GM23338 (cell line): ENCODE results near the gene FFAR2. TPM values are rescaled to one million over a fixed set of nuclear protein-coding genes. Genes with fewer than 3 reads are reported as not detected.

Experiments
- ATAC-seq: fragments of 200-7000 bp; cut with Tn5 transposase; 3 replicates; pipeline ENCODE4 v1.9.1; 2020
- DNase-seq: peaks from one replicate; pipeline ENCODE4 v3.0.0-alpha.2; 2015; ENCODE audit warnings: low spot score
- H2AFZ ChIP-seq: fragments of 200-600 bp; sonication (generic); 2 replicates; pipeline ENCODE4 v1.8.0; 2016; ENCODE audit warnings: antibody characterized with exemption, mild to moderate bottlenecking, moderate library complexity
- H3F3A ChIP-seq: fragments of 200-600 bp; sonication (generic); replicated peaks from 2 replicates; pipeline ENCODE4 v1.8.0; 2017; ENCODE audit warnings: antibody characterized with exemption, mixed run types, low read depth
- H3K27ac ChIP-seq: fragments of 200-600 bp; sonication (generic); 2 replicates; pipeline ENCODE4 v1.6.1; 2016; ENCODE audit warnings: low read depth
- H3K27me3 ChIP-seq: fragments of 200-600 bp; sonication (generic); 2 replicates; pipeline ENCODE4 v1.8.0; 2016; ENCODE audit warnings: mild to moderate bottlenecking, mixed run types, moderate library complexity; ENCODE audit not compliant: insufficient read depth
- H3K36me3 ChIP-seq: fragments of 200-600 bp; sonication (generic); 2 replicates; pipeline ENCODE4 v1.8.0; 2016; ENCODE audit warnings: mild to moderate bottlenecking; ENCODE audit not compliant: insufficient read depth
- H3K4me1 ChIP-seq: fragments of 200-600 bp; sonication (generic); 2 replicates; pipeline ENCODE4 v1.8.0; 2016; ENCODE audit warnings: mild to moderate bottlenecking, moderate library complexity; ENCODE audit not compliant: insufficient read depth
- H3K4me2 ChIP-seq: fragments of 200-600 bp; sonication (generic); 2 replicates; pipeline ENCODE4 v1.7.1; 2017; ENCODE audit warnings: mixed run types
- H3K4me3 ChIP-seq: fragments of 200-600 bp; sonication (generic); 2 replicates; pipeline ENCODE4 v1.6.1; 2016; ENCODE audit warnings: mixed run types
- H3K79me2 ChIP-seq: fragments of 200-600 bp; sonication (generic); replicated peaks from 2 replicates; pipeline ENCODE4 v1.8.0; 2017; ENCODE audit warnings: mild to moderate bottlenecking; ENCODE audit not compliant: insufficient read depth
- H3K9me2 ChIP-seq: fragments of 200-600 bp; sonication (generic); 2 replicates; pipeline ENCODE4 v1.8.0; 2017; ENCODE audit not compliant: insufficient read depth
- H4K20me1 ChIP-seq: fragments of 200-600 bp; sonication (generic); replicated peaks from 2 replicates; pipeline ENCODE4 v1.8.0; 2017; ENCODE audit warnings: mild to moderate bottlenecking; ENCODE audit not compliant: insufficient read depth
- H3K27ac Mint-ChIP-seq: 2 replicates; pipeline ENCODE4 v1.8.0; 2020; ENCODE audit warnings: inconsistent platforms, mild to moderate bottlenecking, moderate library complexity, mixed read lengths
- H3K27me3 Mint-ChIP-seq: 3 replicates; pipeline ENCODE4 v1.8.0; 2022; ENCODE audit warnings: low read depth, mild to moderate bottlenecking, moderate library complexity, mixed read lengths, inconsistent platforms; ENCODE audit not compliant: insufficient read depth, poor library complexity
- H3K36me3 Mint-ChIP-seq: 3 replicates; pipeline ENCODE4 v1.8.0; 2021; ENCODE audit warnings: low read depth, mild to moderate bottlenecking, inconsistent platforms, moderate library complexity, mixed read lengths
- H3K4me1 Mint-ChIP-seq: 3 replicates; pipeline ENCODE4 v1.8.0; 2020; ENCODE audit warnings: mild to moderate bottlenecking, inconsistent platforms, mixed read lengths
- H3K4me3 Mint-ChIP-seq: 3 replicates; pipeline ENCODE4 v1.8.0; 2021; ENCODE audit warnings: moderate library complexity, mild to moderate bottlenecking, inconsistent platforms, mixed read lengths
- H3K9me3 Mint-ChIP-seq: 3 replicates; pipeline ENCODE4 v1.8.0; 2020; ENCODE audit warnings: moderate library complexity, mild to moderate bottlenecking, inconsistent platforms, mixed read lengths
- CREB1 ChIP-seq: fragments of 250-450 bp; sonication (Bioruptor Pico); IDR thresholded peaks from 2 replicates; pipeline ENCODE4 v1.5.0; 2020; ENCODE audit warnings: low read depth, mild to moderate bottlenecking, moderate library complexity
- EZH2 ChIP-seq: fragments of 200-600 bp; sonication (generic); IDR thresholded peaks from one replicate; pipeline ENCODE4 v1.8.0; 2017; ENCODE audit warnings: antibody characterized with exemption, mild to moderate bottlenecking, low read depth; ENCODE audit not compliant: unreplicated experiment
- JUNB ChIP-seq: IDR thresholded peaks from one replicate; pipeline ENCODE4 v1.6.1; 2016; ENCODE audit warnings: antibody characterized with exemption; ENCODE audit not compliant: unreplicated experiment
- NANOG ChIP-seq: IDR thresholded peaks from 2 replicates; pipeline ENCODE4 v1.6.1; 2016; ENCODE audit warnings: antibody characterized with exemption, borderline replicate concordance
- POLR2AphosphoS5 ChIP-seq: IDR thresholded peaks from 2 replicates; pipeline ENCODE4 v1.6.1; 2016; ENCODE audit warnings: antibody characterized with exemption, low read depth
- STAT1 ChIP-seq: IDR thresholded peaks from one replicate; pipeline ENCODE4 v1.6.1; 2016; ENCODE audit warnings: antibody characterized with exemption; ENCODE audit not compliant: unreplicated experiment
- ZNF114 ChIP-seq: fragments of 250-450 bp; sonication (Bioruptor Pico); IDR thresholded peaks from 2 replicates; pipeline ENCODE4 v1.5.0; 2020; ENCODE audit warnings: mild to moderate bottlenecking, moderate library complexity
- ZNF331 ChIP-seq: fragments of 250-450 bp; sonication (Bioruptor Pico); IDR thresholded peaks from 2 replicates; pipeline ENCODE4 v1.5.0; 2020; ENCODE audit warnings: low read depth, mild to moderate bottlenecking, moderate library complexity
- polyA plus RNA-seq: library from polyadenylated mRNA; unstranded; fragments of >200 nt; fragmentation: Nextera tagmentation; extraction: Ambion mirVana; gene quantifications from 2 replicates; pipeline ENCODE4 v1.2.1, GENCODE V29; 2016
- total RNA-seq: library from RNA; depleted of rRNA; stranded (reverse); fragments of >200 nt; shearing (Covaris generic); gene quantifications from 2 replicates; pipeline ENCODE4 v1.2.3, GENCODE V29; 2014
- TF ChIP-seq, protein P1 (sequence below), 2 experiments: fragments of 200-600 bp in 1 of 2; sonication (generic) in 1 of 2; conservative IDR thresholded peaks; 2 replicates each; pipeline versions ENCODE4 v1.5.1 to v1.6.1; 2016 to 2017; ENCODE audit warnings: antibody characterized with exemption in 2 of 2, low read depth in 2 of 2, mild to moderate bottlenecking in 2 of 2, moderate library complexity in 1 of 2
- TF ChIP-seq, protein P2 (sequence below): IDR thresholded peaks from one replicate; pipeline ENCODE4 v1.6.1; 2018; ENCODE audit warnings: antibody characterized with exemption; ENCODE audit not compliant: unreplicated experiment
- TF ChIP-seq, protein P3 (sequence below): fragments of 250-450 bp; sonication (Bioruptor Pico); IDR thresholded peaks from 2 replicates; pipeline ENCODE4 v1.5.0; 2020; ENCODE audit warnings: mild to moderate bottlenecking, moderate library complexity

FFAR2 gene
- total and polyA plus RNA-seq, 2 experiments from 2014 or later: not detected

DNA sequence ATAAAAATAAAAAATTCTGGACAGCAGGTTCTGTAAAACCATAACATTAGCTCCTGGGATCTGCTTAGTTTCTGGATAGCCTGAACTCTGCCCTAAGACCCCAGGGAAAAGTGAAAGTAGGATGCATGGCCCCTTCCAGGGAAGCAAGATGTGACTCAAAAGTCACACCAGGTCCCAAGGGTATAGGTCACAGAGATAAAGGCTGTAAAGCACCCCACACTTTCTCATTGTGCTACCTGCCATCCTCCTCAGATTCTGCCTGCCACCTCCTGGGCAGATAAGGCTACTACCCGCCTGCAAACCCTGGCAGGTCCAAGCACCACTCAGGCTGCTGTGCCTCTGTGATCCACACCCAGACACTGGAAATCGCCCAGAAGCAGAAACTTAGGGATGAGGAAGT is 20.6 kb downstream of the FFAR2 start:
- peak; percentile 99 for ATAC-seq
- Mint-ChIP-seq H3K27ac (no peak overlapping the region), H3K27me3 (peaks cover 14% of the 10 kb centered on the region), H3K4me1 (peaks cover 9% of the 10 kb centered on the region; the same call in 2 of the 3 replicates), H3K9me3 (no peaks in the 10 kb centered on the region), H3K36me3 (no peaks in the 10 kb centered on the region), H3K4me3 (no peak overlapping the region)
- TF ChIP-seq, protein P1, sequence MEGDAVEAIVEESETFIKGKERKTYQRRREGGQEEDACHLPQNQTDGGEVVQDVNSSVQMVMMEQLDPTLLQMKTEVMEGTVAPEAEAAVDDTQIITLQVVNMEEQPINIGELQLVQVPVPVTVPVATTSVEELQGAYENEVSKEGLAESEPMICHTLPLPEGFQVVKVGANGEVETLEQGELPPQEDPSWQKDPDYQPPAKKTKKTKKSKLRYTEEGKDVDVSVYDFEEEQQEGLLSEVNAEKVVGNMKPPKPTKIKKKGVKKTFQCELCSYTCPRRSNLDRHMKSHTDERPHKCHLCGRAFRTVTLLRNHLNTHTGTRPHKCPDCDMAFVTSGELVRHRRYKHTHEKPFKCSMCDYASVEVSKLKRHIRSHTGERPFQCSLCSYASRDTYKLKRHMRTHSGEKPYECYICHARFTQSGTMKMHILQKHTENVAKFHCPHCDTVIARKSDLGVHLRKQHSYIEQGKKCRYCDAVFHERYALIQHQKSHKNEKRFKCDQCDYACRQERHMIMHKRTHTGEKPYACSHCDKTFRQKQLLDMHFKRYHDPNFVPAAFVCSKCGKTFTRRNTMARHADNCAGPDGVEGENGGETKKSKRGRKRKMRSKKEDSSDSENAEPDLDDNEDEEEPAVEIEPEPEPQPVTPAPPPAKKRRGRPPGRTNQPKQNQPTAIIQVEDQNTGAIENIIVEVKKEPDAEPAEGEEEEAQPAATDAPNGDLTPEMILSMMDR (conservative IDR thresholded peaks at IDR 0.05; ENCODE audit: low read depth in 2 of 2): peak; percentile 70 to 84
- no peak for TF ChIP-seq JUNB
- H3K9me2 ChIP-seq: no peaks in the 10 kb centered on the region
- H3K36me3 ChIP-seq: no peaks in the 10 kb centered on the region
- H3K4me2 ChIP-seq: no peak overlapping the region
- H3K4me1 ChIP-seq: peaks cover 9% of the 10 kb centered on the region; the same call in 1 of the 2 replicates
- no peaks in the 10 kb centered on the region for H3F3A ChIP-seq
- peak; percentile 77 for DNase-seq
- H3K4me3 ChIP-seq: no peak overlapping the region
- no peaks in the 10 kb centered on the region for H4K20me1 ChIP-seq
- H3K27ac ChIP-seq: no peak overlapping the region
- no peaks in the 10 kb centered on the region for H3K27me3 ChIP-seq
- H3K79me2 ChIP-seq: no peaks in the 10 kb centered on the region
- peak overlapping the region; percentile 38; the same call in 1 of the 2 replicates for H2AFZ ChIP-seq

DNA sequence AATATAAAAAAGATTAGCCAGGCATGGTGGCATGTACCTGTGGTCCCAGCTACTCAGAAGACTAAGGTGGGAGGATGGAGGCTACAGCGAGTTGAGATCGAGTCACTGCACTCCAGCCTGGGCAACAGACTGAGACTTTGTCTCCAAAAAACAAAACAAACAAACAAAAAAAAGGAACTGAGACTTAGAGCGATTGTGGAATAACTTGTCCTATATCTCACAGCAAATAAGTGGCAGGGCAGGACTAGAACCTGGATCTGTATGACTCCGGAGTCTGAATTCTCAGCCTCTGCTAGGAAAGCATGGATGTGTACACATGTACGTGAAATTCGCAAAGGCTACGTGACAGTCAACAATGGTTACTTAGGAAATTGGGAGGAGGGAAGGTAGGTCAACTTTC is 22.1 kb downstream of the FFAR2 start:
- H2AFZ ChIP-seq: peak overlapping the region; percentile 86; the same call in 1 of the 2 replicates
- H3K27ac Mint-ChIP-seq: no peak overlapping the region
- DNase-seq (no peak), ATAC-seq (no peak)
- peaks cover 9% of the 10 kb centered on the region; the same call in 2 of the 3 replicates for H3K4me1 Mint-ChIP-seq
- no peak overlapping the region for H3K4me2 ChIP-seq
- H3K4me3 Mint-ChIP-seq: no peak overlapping the region
- no peak overlapping the region for H3K4me3 ChIP-seq
- no peaks in the 10 kb centered on the region for H3K36me3 ChIP-seq
- H3K27ac ChIP-seq: no peak overlapping the region
- peaks cover 9% of the 10 kb centered on the region; the same call in 1 of the 2 replicates for H3K4me1 ChIP-seq
- H3K27me3 Mint-ChIP-seq: peaks cover 17% of the 10 kb centered on the region
- no peaks in the 10 kb centered on the region for H3K27me3 ChIP-seq
- no peaks in the 10 kb centered on the region for H3K9me3 Mint-ChIP-seq
- no peaks in the 10 kb centered on the region for H3K36me3 Mint-ChIP-seq
- H3F3A ChIP-seq: no peaks in the 10 kb centered on the region
- H3K9me2 ChIP-seq: no peaks in the 10 kb centered on the region
- no peaks in the 10 kb centered on the region for H3K79me2 ChIP-seq
- H4K20me1 ChIP-seq: no peaks in the 10 kb centered on the region
- TF ChIP-seq STAT1: no peak
- no peak for TF ChIP-seq NANOG
- TF ChIP-seq POLR2AphosphoS5: no peak
- TF ChIP-seq JUNB: no peak
- no peak for TF ChIP-seq CREB1 (CRISPR knock-in tag)
- TF ChIP-seq, protein P2, sequence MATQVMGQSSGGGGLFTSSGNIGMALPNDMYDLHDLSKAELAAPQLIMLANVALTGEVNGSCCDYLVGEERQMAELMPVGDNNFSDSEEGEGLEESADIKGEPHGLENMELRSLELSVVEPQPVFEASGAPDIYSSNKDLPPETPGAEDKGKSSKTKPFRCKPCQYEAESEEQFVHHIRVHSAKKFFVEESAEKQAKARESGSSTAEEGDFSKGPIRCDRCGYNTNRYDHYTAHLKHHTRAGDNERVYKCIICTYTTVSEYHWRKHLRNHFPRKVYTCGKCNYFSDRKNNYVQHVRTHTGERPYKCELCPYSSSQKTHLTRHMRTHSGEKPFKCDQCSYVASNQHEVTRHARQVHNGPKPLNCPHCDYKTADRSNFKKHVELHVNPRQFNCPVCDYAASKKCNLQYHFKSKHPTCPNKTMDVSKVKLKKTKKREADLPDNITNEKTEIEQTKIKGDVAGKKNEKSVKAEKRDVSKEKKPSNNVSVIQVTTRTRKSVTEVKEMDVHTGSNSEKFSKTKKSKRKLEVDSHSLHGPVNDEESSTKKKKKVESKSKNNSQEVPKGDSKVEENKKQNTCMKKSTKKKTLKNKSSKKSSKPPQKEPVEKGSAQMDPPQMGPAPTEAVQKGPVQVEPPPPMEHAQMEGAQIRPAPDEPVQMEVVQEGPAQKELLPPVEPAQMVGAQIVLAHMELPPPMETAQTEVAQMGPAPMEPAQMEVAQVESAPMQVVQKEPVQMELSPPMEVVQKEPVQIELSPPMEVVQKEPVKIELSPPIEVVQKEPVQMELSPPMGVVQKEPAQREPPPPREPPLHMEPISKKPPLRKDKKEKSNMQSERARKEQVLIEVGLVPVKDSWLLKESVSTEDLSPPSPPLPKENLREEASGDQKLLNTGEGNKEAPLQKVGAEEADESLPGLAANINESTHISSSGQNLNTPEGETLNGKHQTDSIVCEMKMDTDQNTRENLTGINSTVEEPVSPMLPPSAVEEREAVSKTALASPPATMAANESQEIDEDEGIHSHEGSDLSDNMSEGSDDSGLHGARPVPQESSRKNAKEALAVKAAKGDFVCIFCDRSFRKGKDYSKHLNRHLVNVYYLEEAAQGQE: no peak
- TF ChIP-seq ZNF114: no peak
- TF ChIP-seq, protein P3, sequence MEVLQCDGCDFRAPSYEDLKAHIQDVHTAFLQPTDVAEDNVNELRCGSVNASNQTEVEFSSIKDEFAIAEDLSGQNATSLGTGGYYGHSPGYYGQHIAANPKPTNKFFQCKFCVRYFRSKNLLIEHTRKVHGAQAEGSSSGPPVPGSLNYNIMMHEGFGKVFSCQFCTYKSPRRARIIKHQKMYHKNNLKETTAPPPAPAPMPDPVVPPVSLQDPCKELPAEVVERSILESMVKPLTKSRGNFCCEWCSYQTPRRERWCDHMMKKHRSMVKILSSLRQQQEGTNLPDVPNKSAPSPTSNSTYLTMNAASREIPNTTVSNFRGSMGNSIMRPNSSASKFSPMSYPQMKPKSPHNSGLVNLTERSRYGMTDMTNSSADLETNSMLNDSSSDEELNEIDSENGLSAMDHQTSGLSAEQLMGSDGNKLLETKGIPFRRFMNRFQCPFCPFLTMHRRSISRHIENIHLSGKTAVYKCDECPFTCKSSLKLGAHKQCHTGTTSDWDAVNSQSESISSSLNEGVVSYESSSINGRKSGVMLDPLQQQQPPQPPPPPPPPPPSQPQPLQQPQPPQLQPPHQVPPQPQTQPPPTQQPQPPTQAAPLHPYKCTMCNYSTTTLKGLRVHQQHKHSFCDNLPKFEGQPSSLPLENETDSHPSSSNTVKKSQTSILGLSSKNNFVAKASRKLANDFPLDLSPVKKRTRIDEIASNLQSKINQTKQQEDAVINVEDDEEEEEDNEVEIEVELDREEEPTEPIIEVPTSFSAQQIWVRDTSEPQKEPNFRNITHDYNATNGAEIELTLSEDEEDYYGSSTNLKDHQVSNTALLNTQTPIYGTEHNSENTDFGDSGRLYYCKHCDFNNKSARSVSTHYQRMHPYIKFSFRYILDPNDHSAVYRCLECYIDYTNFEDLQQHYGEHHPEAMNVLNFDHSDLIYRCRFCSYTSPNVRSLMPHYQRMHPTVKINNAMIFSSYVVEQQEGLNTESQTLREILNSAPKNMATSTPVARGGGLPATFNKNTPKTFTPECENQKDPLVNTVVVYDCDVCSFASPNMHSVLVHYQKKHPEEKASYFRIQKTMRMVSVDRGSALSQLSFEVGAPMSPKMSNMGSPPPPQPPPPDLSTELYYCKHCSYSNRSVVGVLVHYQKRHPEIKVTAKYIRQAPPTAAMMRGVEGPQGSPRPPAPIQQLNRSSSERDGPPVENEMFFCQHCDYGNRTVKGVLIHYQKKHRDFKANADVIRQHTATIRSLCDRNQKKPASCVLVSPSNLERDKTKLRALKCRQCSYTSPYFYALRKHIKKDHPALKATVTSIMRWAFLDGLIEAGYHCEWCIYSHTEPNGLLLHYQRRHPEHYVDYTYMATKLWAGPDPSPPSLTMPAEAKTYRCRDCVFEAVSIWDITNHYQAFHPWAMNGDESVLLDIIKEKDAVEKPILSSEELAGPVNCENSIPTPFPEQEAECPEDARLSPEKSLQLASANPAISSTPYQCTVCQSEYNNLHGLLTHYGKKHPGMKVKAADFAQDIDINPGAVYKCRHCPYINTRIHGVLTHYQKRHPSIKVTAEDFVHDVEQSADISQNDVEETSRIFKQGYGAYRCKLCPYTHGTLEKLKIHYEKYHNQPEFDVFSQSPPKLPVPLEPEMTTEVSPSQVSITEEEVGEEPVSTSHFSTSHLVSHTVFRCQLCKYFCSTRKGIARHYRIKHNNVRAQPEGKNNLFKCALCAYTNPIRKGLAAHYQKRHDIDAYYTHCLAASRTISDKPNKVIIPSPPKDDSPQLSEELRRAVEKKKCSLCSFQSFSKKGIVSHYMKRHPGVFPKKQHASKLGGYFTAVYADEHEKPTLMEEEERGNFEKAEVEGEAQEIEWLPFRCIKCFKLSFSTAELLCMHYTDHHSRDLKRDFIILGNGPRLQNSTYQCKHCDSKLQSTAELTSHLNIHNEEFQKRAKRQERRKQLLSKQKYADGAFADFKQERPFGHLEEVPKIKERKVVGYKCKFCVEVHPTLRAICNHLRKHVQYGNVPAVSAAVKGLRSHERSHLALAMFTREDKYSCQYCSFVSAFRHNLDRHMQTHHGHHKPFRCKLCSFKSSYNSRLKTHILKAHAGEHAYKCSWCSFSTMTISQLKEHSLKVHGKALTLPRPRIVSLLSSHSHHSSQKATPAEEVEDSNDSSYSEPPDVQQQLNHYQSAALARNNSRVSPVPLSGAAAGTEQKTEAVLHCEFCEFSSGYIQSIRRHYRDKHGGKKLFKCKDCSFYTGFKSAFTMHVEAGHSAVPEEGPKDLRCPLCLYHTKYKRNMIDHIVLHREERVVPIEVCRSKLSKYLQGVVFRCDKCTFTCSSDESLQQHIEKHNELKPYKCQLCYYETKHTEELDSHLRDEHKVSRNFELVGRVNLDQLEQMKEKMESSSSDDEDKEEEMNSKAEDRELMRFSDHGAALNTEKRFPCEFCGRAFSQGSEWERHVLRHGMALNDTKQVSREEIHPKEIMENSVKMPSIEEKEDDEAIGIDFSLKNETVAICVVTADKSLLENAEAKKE (CRISPR knock-in tag): no peak
- TF ChIP-seq ZNF331: no peak
- no peak for TF ChIP-seq EZH2
